ENCODE measurements around the gene SLC2A10.

GRCh38 chr20:46674253-46675083 is 35.0 kb upstream of the SLC2A10 start:
- TF ChIP-seq, protein P1, sequence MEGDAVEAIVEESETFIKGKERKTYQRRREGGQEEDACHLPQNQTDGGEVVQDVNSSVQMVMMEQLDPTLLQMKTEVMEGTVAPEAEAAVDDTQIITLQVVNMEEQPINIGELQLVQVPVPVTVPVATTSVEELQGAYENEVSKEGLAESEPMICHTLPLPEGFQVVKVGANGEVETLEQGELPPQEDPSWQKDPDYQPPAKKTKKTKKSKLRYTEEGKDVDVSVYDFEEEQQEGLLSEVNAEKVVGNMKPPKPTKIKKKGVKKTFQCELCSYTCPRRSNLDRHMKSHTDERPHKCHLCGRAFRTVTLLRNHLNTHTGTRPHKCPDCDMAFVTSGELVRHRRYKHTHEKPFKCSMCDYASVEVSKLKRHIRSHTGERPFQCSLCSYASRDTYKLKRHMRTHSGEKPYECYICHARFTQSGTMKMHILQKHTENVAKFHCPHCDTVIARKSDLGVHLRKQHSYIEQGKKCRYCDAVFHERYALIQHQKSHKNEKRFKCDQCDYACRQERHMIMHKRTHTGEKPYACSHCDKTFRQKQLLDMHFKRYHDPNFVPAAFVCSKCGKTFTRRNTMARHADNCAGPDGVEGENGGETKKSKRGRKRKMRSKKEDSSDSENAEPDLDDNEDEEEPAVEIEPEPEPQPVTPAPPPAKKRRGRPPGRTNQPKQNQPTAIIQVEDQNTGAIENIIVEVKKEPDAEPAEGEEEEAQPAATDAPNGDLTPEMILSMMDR (conservative IDR thresholded peaks at IDR 0.05; ENCODE audit: low read depth, low read length): no peak
- TF ChIP-seq EZH2 (IDR thresholded peaks at IDR 0.05; ENCODE audit: borderline replicate concordance, low read depth, low read length, poor library complexity, severe bottlenecking): no peak
